NOMO-1 (cell line): ENCODE results near the gene PTPRG.

Experiments used
- DNase-seq, 2 experiments: peaks; one replicate each; lab custom pipeline; 2025; ENCODE audit not compliant: unreplicated experiment in 2 of 2; lab: John Stamatoyannopoulos, UW

PTPRG gene

DNA sequence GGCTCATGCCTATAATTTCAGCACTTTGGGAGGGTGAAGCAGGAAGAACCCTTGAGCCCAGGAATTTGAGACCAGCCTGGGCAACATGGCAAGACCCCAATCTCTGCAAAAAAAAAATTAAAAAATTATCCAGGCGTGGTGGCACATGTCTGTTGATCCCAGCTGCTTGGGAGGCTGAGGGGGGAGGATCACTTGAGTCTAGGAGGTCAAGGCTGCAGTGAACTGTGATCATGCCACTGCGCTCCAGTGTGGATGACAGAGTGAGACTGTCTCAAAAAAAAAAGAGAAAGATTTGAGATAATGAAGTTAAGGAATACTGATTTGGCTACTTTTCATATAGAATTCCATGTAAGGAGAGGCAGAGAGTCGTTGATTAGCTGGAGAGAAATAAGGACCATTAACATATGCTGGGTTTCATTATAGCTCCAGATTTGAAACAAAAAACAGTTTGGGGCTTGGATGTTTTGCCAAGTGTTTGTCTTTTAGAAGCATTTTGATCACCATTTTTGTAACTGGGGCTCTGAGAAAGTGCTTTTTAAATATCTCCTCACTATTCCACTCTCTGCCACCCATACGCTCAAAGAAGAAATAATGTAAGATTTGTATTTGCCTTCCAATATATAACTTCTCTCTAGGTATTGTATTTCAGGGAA lies 597.8 kb downstream of the PTPRG start:
- DNase-seq: no peak

DNA sequence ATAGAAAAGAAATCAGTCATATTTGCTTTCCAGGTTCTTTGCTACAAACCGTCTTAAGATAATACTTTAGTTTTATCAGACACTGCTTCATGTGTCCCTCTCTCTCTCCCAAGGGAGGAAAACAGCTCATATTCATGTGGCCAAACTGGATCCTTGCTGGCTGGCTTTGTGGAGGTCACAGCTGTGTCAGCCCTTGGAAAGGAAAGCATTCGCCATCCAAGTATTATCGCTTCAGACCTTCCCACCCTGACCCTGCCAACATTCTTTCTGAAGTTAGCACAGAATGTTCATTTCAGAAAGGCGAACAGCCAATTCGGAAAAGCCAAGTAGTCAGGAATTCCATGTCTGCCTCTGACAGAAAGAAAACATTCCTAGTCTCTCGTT lies 598.3 kb downstream of the PTPRG start:
- no peak for DNase-seq

DNA sequence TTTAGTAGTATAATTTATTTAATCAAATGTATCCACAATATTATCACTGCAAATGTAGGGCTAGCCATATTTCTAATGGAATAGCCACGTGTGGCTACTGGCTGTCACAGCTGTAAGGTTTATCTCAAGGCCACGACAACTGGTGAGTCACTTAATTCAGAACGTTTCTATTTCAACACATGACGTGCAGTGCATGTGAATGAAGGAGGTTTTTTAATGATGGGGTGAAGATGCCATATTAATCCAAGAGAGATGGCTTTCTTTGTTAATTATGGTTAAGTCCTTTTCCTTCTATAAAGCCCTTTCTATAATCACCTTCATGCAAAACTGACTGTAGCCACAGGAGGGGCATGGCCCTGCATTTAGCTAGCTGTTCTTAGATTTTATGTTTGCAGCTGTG lies 600.0 kb downstream of the PTPRG start:
- DNase-seq: no peak

GRCh38 chr3:62164196-62164595 lies 602.8 kb downstream of the PTPRG start:
- no peak for DNase-seq

GRCh38 chr3:62164746-62165145 lies 603.4 kb downstream of the PTPRG start:
- DNase-seq: no peak

- DNase-seq: no peak
These were observed 606.3 kb downstream of the PTPRG start for GRCh38 chr3:62167566-62168262.

- DNase-seq: no peak
These were observed 607.0 kb downstream of the PTPRG start for GRCh38 chr3:62168356-62168755.

DNA sequence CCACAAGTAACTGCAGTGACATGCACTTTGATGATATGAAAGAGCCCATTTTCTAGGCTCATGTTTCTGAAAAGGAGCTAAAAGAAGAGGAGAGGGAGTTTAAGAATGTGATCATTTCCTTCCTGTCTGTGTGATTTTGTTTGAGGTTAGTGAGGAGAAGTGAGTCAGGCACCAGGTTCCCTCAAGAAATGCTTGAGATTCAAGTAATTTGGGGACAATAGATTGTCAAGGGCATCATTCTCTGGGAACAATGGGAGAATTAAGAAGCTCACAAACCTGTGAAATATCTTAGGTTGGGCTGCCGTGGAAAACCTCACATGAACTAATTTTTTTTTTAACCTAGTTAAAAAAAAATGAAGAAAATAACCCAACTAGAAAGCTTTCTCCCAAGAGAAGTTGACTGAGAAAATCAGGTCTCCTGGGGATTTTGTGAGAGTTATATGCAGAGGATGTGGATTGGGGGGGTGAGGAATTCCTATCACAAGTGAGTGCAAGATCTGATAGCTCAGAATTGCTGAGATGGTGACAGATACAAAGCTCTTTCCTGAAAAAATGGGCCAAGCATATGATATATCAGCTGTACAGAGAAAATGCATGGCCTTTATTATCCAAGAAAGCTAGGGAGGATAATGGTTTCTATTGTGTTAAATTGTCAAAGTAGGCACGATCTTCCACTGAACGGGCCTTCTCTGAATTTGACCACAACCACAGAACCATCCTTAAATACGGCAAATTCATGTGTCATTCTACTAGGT lies 608.7 kb downstream of the PTPRG start:
- peak in 1 of 2 experiments; percentile 5 for DNase-seq

GRCh38 chr3:62171789-62172188 lies 610.4 kb downstream of the PTPRG start:
- DNase-seq: no peak

GRCh38 chr3:62172199-62172598 lies 610.8 kb downstream of the PTPRG start:
- DNase-seq: no peak

DNA sequence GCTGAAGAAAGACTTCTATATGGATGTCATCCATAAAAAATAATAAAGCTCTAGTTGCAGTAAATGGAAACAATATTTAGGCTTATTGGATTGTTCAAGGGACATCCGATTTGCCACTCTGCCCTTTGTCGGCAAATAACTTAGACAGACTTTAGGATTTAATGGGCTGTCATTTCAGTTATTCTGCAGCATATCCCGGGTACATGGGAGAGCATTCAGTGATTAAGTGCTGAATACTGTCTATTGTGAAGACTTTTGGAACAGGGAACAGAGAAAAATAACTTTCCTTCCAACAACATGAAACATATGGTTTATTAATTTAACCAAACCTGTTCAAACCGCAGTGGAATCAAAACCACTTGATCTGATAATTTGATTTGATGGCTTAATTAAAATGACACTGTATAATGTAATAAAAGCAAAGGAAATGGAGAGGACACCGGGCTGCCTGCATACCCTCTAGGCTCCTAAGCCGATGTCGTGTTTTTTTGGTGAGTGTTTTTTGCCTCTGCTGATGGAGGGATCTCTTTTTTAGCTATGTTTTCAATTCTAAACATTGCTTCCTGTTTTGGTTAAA lies 612.7 kb downstream of the PTPRG start:
- no peak for DNase-seq

DNA sequence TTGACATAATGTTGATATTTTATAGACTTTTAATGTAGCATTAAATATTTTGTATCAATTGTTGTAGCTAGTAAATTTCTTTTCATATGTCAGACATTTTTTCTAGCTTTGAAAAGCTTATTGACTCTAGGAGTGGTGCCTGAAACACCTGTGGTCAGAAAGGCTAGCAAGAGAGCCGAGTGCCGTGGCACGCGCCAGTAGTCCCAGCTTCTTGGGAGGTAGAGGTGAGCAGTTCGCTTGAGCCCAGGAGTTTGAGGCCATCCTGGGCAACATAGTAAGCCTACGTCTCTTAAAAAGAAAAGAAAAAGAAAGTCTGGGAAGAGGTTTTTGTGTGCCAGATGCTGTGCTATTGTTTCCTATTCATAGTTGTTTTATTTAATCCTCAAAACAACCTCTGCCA lies 613.8 kb downstream of the PTPRG start:
- no peak for DNase-seq

- DNase-seq: no peak
These were observed 616.7 kb downstream of the PTPRG start for GRCh38 chr3:62178032-62178431.

DNA sequence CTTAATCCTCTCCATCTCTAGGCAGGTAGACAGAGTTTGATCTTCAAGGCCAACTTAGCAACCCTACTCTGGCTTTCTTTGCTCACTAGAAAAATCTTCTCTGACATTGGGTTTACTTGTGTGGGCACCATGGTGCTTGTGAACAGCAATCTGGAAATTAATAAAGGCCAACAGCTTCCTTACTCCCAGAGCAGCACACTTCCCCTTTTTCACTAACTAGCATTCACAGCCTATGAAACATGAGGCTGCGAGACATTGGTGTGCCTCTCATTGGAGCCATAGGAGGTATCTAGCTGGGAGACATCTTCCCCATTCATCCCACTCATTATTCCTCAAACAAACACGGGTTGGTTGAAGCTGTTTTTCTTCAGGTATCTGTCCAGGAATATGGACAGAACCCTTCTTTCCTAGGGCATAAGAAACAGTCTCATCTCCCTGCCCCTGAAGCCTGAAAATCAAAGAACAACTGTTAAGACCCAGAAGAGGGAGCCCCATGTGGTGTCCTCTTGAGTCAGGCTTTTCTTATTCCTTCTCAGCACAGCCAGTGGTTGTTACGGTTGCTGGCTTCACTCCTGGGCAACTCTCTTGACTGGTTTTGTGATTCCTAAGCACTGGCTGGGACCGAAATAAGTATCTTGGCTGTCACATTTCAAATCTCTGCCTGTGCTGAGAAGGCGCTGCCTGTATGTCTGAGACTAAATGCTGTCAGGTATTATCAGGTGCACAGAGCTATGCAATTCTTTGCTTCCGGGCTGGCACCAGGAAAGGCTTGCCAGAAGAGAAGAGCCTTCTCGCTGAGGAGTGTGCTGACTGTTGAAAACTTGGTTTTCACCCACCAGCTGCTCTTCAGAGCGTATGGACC lies 617.6 kb downstream of the PTPRG start:
- DNase-seq: peak in 1 of 2 experiments; percentile 33

DNA sequence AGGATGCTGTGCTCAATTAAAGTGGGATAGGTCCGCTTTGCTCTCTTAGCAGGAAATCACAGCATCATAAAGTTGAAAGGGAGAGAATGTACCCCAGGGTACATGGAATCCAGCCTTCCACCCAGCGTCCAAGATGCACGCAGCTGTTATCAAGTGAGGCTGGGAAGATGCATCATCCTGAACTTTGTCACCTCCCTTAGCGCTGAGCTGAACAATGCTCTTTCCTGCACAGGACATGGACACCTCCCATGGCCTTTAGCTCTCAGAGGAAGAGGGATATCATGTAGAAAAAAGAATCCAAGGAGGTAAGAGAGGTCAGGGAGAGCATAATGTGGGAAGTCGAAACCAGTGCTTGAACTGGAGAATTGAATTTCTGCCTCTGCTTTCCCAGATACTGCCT lies 619.1 kb downstream of the PTPRG start:
- DNase-seq: no peak

DNA sequence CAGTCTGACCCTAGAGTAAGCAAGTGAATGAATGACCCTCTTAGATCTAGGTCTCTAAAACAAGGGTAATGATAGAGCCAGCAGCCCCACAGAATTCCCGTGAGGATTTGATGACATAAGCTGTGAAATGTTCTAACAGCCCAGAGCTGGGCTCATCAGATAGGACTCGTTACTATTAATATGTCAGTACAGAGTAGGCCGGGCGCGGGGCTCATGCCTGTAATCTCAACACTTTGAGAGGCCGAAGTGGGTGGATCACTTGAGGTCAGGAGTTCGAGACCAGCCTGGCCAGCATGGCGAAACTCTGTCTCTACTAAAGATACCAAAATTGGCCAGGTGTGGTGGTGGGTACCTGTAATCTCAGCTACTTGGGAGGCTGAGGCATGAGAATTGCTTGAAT lies 621.7 kb downstream of the PTPRG start:
- DNase-seq: no peak

GRCh38 chr3:62183969-62184368 lies 622.6 kb downstream of the PTPRG start:
- no peak for DNase-seq

GRCh38 chr3:62184559-62184958 lies 623.2 kb downstream of the PTPRG start:
- DNase-seq: no peak

DNA sequence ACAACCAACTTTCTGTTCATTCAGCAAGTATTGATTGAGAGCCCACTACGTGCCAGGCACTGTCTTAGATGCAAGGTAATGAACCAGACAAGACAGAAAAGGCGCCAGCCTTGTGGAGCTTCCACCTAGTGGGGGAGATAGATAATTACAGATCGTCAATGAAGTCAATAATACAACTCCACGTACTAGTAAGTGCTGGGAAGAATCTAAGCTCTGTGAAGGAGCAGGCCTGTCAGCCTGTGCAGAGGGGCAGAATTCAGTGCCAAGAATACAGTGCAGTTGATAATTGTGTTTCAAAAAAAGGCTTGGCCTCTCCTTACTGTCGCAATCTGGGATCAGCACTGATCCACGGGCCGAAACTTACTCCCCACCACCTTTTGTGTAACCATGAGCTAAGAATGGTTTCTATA lies 625.7 kb downstream of the PTPRG start:
- DNase-seq: no peak

DNA sequence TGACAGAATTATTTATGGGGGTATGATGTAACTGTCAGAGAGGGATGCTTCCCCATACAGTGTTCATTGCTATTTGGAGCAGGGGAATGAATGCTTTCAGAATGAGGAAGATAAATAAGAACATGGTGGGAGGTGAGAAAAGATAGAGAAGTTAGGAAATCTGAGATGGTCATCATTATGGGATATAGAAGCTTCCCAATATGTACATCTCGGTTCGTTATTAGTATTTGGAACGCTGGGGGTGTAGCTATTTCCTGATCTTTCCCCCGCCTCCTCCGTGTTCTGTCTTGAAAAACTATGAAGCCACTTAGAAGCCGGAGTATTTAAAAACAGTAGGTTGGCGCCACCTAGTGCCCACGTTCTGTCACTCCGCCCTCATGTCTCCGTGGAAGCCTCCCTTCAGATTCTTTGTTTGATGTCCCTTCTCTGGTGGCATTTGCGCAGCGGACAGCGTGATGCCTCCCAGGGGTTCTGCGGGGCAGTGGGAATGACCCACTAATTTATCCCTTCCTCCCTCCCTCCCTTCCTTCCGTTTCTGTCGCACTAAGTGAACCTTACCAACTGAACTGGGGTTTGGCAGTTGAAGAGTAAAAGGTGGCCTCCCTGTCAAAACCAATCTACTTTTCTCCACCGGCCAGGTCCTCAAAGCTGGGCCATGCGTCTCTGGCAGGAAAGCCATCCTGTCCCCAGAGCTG lies 627.5 kb downstream of the PTPRG start:
- DNase-seq: peak; percentile 44 to 85
